ENCODE measurements around the gene ABCC11.

GRCh38 chr16:48180868-48181480 lies 66.4 kb downstream of the ABCC11 start:
- TF ChIP-seq CTCF (conservative IDR thresholded peaks at IDR 0.05) (no peak), EZH2 (IDR thresholded peaks at IDR 0.05; ENCODE audit: low read depth) (no peak)
